OCI-LY7 (cell line): Measurements from ENCODE around the gene SLC16A9. TPM values are rescaled to one million over a fixed set of nuclear protein-coding genes. Genes with fewer than 3 reads are reported as not detected.

Source experiments
- BruUV-seq: library from RNA; stranded (reverse); fragments of 400-500 nt; replicated peaks from 2 replicates; lab custom pipeline; 2021; lab: Mats Ljungman, UMichigan
- CTCF ChIA-PET: fragments of 300-600 bp; sonication (Branson Sonifier 250); formaldehyde crosslinking; loops from one replicate; lab custom pipeline; 2022; ENCODE audit warnings: antibody characterized with exemption; ENCODE audit not compliant: unreplicated experiment; lab: Charles Lee
- POLR2A ChIA-PET: fragments of 300-600 bp; sonication (Branson Sonifier 250); formaldehyde crosslinking; loops from one replicate; lab custom pipeline; 2022; ENCODE audit warnings: antibody characterized with exemption; lab: Charles Lee
- DNase-seq: peaks from one replicate; pipeline ENCODE4 v3.0.0-alpha.2; 2015; ENCODE audit warnings: low spot score
- H2AFZ ChIP-seq: fragments of 200-600 bp; sonication (generic), shearing (Covaris generic); 2 replicates; pipeline ENCODE4 v1.6.1; 2014; ENCODE audit warnings: mild to moderate bottlenecking, antibody characterized with exemption, low read length, moderate library complexity
- H3K27ac ChIP-seq: fragments of 200-600 bp; sonication (generic); 2 replicates; pipeline ENCODE4 v1.5.1; 2014; ENCODE audit warnings: mixed run types, low read depth, mild to moderate bottlenecking, moderate library complexity, low read length, inconsistent platforms; ENCODE audit not compliant: poor library complexity, severe bottlenecking
- H3K36me3 ChIP-seq: fragments of 200-600 bp; sonication (generic); 2 replicates; pipeline ENCODE4 v1.6.1; 2014; ENCODE audit warnings: mild to moderate bottlenecking, antibody characterized with exemption, low read length, moderate library complexity, mixed read lengths; ENCODE audit not compliant: insufficient read depth
- H3K4me1 ChIP-seq: fragments of 200-600 bp; sonication (generic); 2 replicates; pipeline ENCODE4 v1.5.1; 2014; ENCODE audit warnings: mild to moderate bottlenecking, low read length; ENCODE audit not compliant: insufficient read depth, poor library complexity, severe bottlenecking
- H3K4me2 ChIP-seq: fragments of 200-600 bp; sonication (generic); 2 replicates; pipeline ENCODE4 v1.6.1; 2014; ENCODE audit warnings: mild to moderate bottlenecking, low read length
- H3K4me3 ChIP-seq: fragments of 200-600 bp; sonication (generic); 2 replicates; pipeline ENCODE4 v1.5.1; 2014; ENCODE audit warnings: mild to moderate bottlenecking, low read depth, low read length; ENCODE audit not compliant: poor library complexity, severe bottlenecking
- H3K79me2 ChIP-seq: fragments of 200-600 bp; sonication (generic); 2 replicates; pipeline ENCODE4 v1.6.1; 2016; ENCODE audit warnings: low read depth, mild to moderate bottlenecking, low read length, moderate library complexity, mixed read lengths; ENCODE audit not compliant: insufficient read depth
- H3K9me2 ChIP-seq: fragments of 200-600 bp; sonication (generic); 2 replicates; pipeline ENCODE4 v1.6.1; 2016; ENCODE audit warnings: mild to moderate bottlenecking, low read length, mixed read lengths; ENCODE audit not compliant: insufficient read depth
- H3K9me3 ChIP-seq: fragments of 200-600 bp; sonication (generic); 2 replicates; pipeline ENCODE4 v1.6.1; 2014; ENCODE audit warnings: mild to moderate bottlenecking, mixed run types, low read length, mixed read lengths
- H4K20me1 ChIP-seq: fragments of 200-600 bp; sonication (generic); 2 replicates; pipeline ENCODE4 v1.6.1; 2014; ENCODE audit warnings: mild to moderate bottlenecking, antibody characterized with exemption, low read length, moderate library complexity, mixed read lengths; ENCODE audit not compliant: insufficient read depth
- EZH2phosphoT487 ChIP-seq: fragments of 200-600 bp; sonication (generic); IDR thresholded peaks from 2 replicates; pipeline ENCODE4 v1.6.1; 2018; ENCODE audit warnings: low read depth, borderline replicate concordance, mild to moderate bottlenecking, mixed run types, antibody characterized with exemption, low read length, moderate library complexity, mixed read lengths
- intact Hi-C: fragments of 100-400 bp; cut with micrococcal nuclease; formaldehyde crosslinking; loops from one replicate; pipeline ENCODE4 v1.10.0; 2022; ENCODE audit not compliant: unreplicated experiment
- total RNA-seq, 2 experiments: library from RNA; depleted of rRNA in 1 of 2; stranded (reverse); fragments of >200 nt in 1 of 2; shearing (Covaris generic) in 1 of 2; gene quantifications; 2 replicates each; pipeline ENCODE4 v1.2.3, GENCODE V29; 2014 to 2022
- TF ChIP-seq, protein P1 (sequence below): fragments of 200-600 bp; sonication (generic); conservative IDR thresholded peaks from 2 replicates; pipeline ENCODE4 v1.5.1; 2014; ENCODE audit warnings: mild to moderate bottlenecking, antibody characterized with exemption, low read length, moderate library complexity, mixed read lengths

The SLC16A9 gene
- total RNA-seq, 2 experiments from 2014 or later: not detected

DNA sequence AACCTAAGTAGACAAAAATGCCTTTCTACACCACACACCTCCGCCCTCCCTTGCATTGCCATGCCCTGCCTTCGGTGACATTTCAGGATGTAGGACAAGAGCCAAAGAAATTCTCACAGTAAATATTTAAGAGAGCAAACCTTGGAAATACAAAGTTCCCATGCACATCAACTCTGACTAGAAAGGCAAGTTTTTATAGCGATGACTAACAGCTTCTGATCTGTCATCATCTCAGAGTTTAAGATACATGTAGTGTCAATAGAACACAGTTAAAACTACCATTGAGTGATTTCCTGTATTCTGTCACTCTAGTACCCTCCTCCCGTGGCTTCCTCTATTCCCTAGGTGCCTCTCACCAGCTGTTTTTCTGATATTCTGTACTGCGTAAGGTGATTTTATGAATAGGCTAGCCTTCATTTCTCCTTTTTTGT is 20.7 kb downstream of the SLC16A9 start:
- H2AFZ ChIP-seq: no peak overlapping the region
- H3K79me2 ChIP-seq: no peaks in the 10 kb centered on the region
- no peaks in the 10 kb centered on the region for H3K9me2 ChIP-seq
- no peak overlapping the region for H3K27ac ChIP-seq
- H3K36me3 ChIP-seq: no peaks in the 10 kb centered on the region
- H3K4me3 ChIP-seq: no peak overlapping the region
- CTCF ChIA-PET: no interaction called here
- no peaks in the 10 kb centered on the region for H4K20me1 ChIP-seq
- no peaks in the 10 kb centered on the region for H3K4me1 ChIP-seq
- BruUV-seq: no TSS peak
- no peak overlapping the region for H3K4me2 ChIP-seq
- POLR2A ChIA-PET: no interaction called here
- intact Hi-C loops: no loop called here
- TF ChIP-seq, protein P1, sequence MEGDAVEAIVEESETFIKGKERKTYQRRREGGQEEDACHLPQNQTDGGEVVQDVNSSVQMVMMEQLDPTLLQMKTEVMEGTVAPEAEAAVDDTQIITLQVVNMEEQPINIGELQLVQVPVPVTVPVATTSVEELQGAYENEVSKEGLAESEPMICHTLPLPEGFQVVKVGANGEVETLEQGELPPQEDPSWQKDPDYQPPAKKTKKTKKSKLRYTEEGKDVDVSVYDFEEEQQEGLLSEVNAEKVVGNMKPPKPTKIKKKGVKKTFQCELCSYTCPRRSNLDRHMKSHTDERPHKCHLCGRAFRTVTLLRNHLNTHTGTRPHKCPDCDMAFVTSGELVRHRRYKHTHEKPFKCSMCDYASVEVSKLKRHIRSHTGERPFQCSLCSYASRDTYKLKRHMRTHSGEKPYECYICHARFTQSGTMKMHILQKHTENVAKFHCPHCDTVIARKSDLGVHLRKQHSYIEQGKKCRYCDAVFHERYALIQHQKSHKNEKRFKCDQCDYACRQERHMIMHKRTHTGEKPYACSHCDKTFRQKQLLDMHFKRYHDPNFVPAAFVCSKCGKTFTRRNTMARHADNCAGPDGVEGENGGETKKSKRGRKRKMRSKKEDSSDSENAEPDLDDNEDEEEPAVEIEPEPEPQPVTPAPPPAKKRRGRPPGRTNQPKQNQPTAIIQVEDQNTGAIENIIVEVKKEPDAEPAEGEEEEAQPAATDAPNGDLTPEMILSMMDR: no peak
- no peak for TF ChIP-seq EZH2phosphoT487
- no peak for DNase-seq
- H3K9me3 ChIP-seq: no peaks in the 10 kb centered on the region

DNA sequence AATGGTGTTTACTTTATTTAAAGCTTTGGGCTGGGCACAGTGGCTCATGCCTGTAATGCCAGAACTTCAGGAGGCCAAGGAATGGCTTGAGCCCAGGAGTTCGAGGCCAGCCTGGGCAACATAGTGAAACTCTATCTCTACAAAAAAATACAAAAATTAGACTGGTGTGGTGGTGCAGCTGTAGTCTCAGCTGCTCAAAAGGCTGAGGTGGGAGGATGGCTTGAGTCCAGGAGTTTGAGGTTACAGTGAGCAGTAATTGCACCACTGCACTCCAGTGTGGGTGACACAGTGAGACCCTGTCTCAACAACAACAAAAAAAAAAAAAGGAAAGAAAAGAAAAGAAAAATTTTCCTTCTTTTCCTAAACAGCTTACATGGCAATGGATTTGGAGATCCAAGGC is 22.0 kb downstream of the SLC16A9 start:
- Histone ChIP-seq H3K9me3 (no peaks in the 10 kb centered on the region), H3K27ac (no peak overlapping the region), H3K36me3 (no peaks in the 10 kb centered on the region), H3K4me2 (no peak overlapping the region), H3K4me3 (no peak overlapping the region), H2AFZ (no peak overlapping the region), H3K4me1 (no peaks in the 10 kb centered on the region), H4K20me1 (no peaks in the 10 kb centered on the region), H3K9me2 (no peaks in the 10 kb centered on the region), H3K79me2 (no peaks in the 10 kb centered on the region)
- no TSS peak for BruUV-seq
- POLR2A ChIA-PET: interaction anchor here (0.7 kb wide), 1 partner anchor 71 kb away, joined by 3 read pairs; no protein-coding TSS in a partner anchor
- no peak for DNase-seq
- intact Hi-C loops: no loop called here
- no peak for TF ChIP-seq EZH2phosphoT487
- TF ChIP-seq, protein P1: no peak
- CTCF ChIA-PET: no interaction called here

DNA sequence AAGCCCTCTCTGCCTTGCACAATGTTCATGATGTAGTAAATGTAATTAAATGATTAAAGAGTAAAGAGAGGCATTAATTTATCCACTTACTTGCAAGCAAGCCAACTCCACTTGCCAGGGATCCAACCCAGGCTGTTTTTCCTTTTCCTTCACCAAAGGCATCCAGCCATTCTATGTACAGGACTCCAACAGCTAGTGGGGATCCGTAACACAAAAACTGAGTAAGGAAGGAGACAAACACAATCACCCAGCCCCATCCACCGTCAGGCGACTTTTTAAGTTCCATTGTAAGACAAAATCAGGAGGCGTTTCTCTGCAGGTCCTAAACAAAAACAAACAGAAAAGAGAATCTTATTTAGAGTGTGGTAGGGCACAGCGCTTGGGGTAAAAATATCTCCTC is 25.6 kb downstream of the SLC16A9 start:
- Histone ChIP-seq H3K36me3 (no peaks in the 10 kb centered on the region), H3K4me1 (no peaks in the 10 kb centered on the region), H4K20me1 (no peaks in the 10 kb centered on the region), H3K9me2 (no peaks in the 10 kb centered on the region), H2AFZ (no peak overlapping the region), H3K4me2 (no peak overlapping the region), H3K9me3 (no peaks in the 10 kb centered on the region), H3K4me3 (no peak overlapping the region), H3K27ac (no peak overlapping the region), H3K79me2 (no peaks in the 10 kb centered on the region)
- TF ChIP-seq EZH2phosphoT487: no peak
- TF ChIP-seq, protein P1: no peak
- CTCF ChIA-PET: no interaction called here
- POLR2A ChIA-PET: no interaction called here
- BruUV-seq: no TSS peak
- no peak for DNase-seq
- intact Hi-C loops: no loop called here
